Measurements from ENCODE around the gene CARD11. TPM values are rescaled to one million over a fixed set of nuclear protein-coding genes. Genes with fewer than 3 reads are reported as not detected.

The CARD11 gene
- total and polyA plus RNA-seq, 12 donors = 0.61 to 19.3 (median 2.7) TPM

DNA sequence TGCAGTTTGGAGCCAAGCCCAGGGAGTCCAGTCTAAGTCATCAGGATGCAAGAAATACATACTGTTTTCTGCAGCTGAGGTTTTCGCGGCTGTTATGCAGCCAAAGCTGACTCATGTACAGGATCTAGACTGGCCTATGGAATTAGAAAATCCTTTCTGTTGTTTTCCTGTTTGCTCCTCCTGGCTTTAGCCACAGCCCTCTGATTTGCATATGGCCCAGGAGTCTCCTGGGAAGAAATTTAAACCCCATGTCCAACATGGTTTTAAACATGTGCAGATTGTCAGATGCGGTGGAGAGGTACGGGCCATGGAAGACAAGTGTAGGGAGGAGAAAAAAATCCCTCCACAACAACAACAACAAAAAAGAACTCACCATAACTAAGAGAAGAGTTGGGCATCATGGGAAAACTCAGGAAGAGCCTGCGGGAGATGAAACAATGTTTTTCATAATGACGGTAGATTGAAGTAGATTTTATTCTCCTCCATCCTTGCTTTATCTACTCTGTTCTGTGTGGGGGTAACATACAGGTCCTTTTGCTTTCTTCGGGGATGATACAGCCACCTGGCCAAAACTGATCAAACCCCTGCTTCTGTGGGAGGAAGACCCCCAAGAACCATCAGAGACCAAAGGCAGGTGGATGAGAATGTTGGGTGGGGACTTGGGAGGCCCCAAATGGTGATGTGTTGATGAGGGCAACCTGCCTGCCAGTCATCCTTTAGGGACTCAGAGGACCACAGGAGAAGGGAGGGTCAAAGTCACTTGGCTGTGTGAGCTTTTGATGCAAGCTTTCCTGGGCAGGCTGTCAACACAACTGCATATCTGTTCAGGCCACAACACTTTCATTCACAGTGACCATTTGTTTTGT is 169.7 kb downstream of the CARD11 start:
- WGBS, 4 donors = 55 to 67% (median 57%) methylated on average over 5 to 7 of the region's 7 CpGs
- intact Hi-C loops (cut with DNase I) = no loop called here
- TF ChIP-seq, protein P1, sequence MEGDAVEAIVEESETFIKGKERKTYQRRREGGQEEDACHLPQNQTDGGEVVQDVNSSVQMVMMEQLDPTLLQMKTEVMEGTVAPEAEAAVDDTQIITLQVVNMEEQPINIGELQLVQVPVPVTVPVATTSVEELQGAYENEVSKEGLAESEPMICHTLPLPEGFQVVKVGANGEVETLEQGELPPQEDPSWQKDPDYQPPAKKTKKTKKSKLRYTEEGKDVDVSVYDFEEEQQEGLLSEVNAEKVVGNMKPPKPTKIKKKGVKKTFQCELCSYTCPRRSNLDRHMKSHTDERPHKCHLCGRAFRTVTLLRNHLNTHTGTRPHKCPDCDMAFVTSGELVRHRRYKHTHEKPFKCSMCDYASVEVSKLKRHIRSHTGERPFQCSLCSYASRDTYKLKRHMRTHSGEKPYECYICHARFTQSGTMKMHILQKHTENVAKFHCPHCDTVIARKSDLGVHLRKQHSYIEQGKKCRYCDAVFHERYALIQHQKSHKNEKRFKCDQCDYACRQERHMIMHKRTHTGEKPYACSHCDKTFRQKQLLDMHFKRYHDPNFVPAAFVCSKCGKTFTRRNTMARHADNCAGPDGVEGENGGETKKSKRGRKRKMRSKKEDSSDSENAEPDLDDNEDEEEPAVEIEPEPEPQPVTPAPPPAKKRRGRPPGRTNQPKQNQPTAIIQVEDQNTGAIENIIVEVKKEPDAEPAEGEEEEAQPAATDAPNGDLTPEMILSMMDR (IDR thresholded peaks at IDR 0.05) = no peak
- no peak for TF ChIP-seq POLR2A (IDR thresholded peaks at IDR 0.05)
- no peaks in the 10 kb centered on the region for H3K36me3 ChIP-seq (replicated peaks in 1 of 2)
- H3K27me3 ChIP-seq = no peaks in the 10 kb centered on the region
- peak overlapping the region in 1 of 5 donors; percentile 34 for H3K27ac ChIP-seq
- no peaks in the 10 kb centered on the region for H3K9me3 ChIP-seq (replicated peaks in 1 of 3)
- H3K4me3 ChIP-seq = no peak overlapping the region
- DNase-seq = no peak
- H3K4me1 ChIP-seq (replicated peaks in 1 of 2) = no peaks in the 10 kb centered on the region

DNA sequence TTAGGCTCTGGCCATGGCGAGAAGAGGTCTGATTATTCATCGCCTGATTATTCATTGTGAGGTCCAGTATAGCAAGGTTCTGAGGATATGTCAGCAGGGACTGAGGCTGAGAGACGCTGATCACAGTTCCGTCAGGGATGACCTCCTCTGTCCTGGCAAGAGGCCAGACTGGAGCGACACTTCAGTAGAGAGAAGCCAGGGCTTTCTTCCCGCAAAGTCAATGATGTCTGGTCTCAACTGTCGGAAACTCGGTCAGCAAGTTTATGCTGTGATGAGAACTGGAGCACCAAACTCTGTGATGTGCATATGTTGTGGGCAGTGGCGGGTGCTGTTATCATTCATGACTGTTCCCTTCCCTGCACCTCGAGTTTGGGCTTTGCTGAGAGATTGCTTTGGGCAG is 170.5 kb downstream of the CARD11 start:
- Histone ChIP-seq H3K36me3 (replicated peaks in 1 of 2) (no peaks in the 10 kb centered on the region), H3K27me3 (no peaks in the 10 kb centered on the region), H3K9me3 (replicated peaks in 1 of 3) (no peaks in the 10 kb centered on the region), H3K27ac (no peak overlapping the region), H3K4me3 (no peak overlapping the region), H3K4me1 (replicated peaks in 1 of 2) (no peaks in the 10 kb centered on the region)
- DNase-seq = peak in 5 of 7 donors; percentile 39 to 78 (median 46)
- no peak for TF ChIP-seq POLR2A (IDR thresholded peaks at IDR 0.05)
- TF ChIP-seq, protein P1 (IDR thresholded peaks at IDR 0.05) = no peak
- WGBS, 4 donors = 46 to 62% (median 54%) methylated on average over 9 to 10 of the region's 10 CpGs
- intact Hi-C loops (cut with DNase I) = no loop called here

DNA sequence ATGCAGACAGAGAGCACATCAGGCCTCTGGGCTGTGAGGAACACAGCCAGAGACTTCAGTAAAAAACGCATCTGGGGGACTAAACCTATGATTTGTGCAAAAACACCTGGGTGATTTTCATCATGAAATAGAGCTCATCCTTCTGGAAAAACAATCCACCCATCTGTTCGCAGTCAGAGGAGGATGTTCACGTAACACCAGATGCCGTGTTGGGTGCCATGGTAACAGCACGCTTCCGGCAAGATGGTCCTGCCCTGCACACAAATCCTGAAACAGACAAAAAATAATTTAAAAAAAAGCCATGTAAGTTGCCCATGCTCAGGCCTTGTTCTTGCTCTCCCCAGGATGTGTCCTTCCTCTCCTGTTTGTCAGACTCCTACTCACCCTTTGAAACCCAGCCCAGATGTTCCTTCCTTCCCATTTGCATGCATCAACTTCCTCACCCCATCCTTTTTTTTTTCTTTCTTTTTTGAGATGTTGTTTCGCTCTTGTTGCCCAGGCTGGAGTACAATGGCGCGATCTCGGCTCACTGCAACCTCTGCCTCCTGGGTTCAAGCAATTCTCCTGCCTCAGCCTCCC is 171.3 kb downstream of the CARD11 start:
- Histone ChIP-seq H3K4me3 (no peak overlapping the region), H3K4me1 (replicated peaks in 1 of 2) (no peaks in the 10 kb centered on the region), H3K9me3 (replicated peaks in 1 of 3) (no peaks in the 10 kb centered on the region), H3K27me3 (no peaks in the 10 kb centered on the region), H3K36me3 (replicated peaks in 1 of 2) (no peaks in the 10 kb centered on the region), H3K27ac (no peak overlapping the region)
- 81 to 95% (median 88%) methylated on average over 10 of the region's 10 CpGs for WGBS, 4 donors
- TF ChIP-seq, protein P1 (IDR thresholded peaks at IDR 0.05) = no peak
- no peak for TF ChIP-seq POLR2A (IDR thresholded peaks at IDR 0.05)
- intact Hi-C loops (cut with DNase I) = no loop called here
- no peak for DNase-seq

DNA sequence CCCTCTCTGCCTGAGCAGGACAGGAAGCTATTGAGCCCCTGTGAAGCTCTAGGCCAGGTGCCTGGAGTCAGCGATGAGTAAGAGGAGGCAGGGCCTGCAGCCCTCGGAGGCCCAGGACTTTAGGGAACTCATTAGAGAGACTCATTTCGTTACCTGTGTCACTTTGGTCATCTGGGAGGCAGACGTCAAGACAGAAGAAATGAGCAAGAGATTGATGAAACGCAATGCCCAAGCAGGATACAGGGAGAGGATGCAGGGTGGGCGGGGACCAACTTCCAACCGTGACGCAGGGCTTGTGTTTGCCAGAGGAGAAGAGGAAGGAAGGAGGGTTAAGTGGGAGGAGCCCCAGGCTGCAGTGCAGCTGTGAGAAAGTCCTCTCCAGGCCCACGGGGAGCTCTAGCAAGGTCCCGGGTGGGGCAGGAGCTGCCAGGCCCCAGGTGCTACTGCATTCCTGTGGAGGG is 173.2 kb downstream of the CARD11 start:
- H3K36me3 ChIP-seq (replicated peaks in 1 of 2) = no peaks in the 10 kb centered on the region
- peak; percentile 50 to 90 (median 65) for DNase-seq

More for the DNA sequence above, 173.2 kb downstream of the CARD11 start:
- Histone ChIP-seq H3K4me3 (no peak overlapping the region), H3K4me1 (replicated peaks in 1 of 2) (no peaks in the 10 kb centered on the region), H3K9me3 (replicated peaks in 1 of 3) (no peaks in the 10 kb centered on the region), H3K27me3 (no peaks in the 10 kb centered on the region), H3K27ac (no peak overlapping the region)
- intact Hi-C loops (cut with DNase I) = no loop called here
- WGBS, 4 donors = 19 to 31% (median 29%) methylated on average over 10 of the region's 10 CpGs
- TF ChIP-seq, protein P1 (IDR thresholded peaks at IDR 0.05) = no peak
- no peak for TF ChIP-seq POLR2A (IDR thresholded peaks at IDR 0.05)
